Pancreas (tissue), 10 donors: ENCODE data around the gene RTN1. TPM values are rescaled to one million over a fixed set of nuclear protein-coding genes. Genes with fewer than 3 reads are reported as not detected.

ENCODE experiments used
- ATAC-seq, 4 donors: fragments of 200-7000 bp; cut with Tn5 transposase; one replicate each; pipeline versions ENCODE4 v1.8.0 to v1.9.1; 2020; ENCODE audit warnings: mild to moderate bottlenecking in 4 of 4, moderate library complexity in 4 of 4
- DNase-seq, 6 donors: peaks; one replicate each; pipeline ENCODE4 v3.0.0-alpha.2; 2020
- FAIRE-seq: peaks from 2 replicates; lab custom pipeline; 2012; peaks lifted over from hg19 to GRCh38; lab: Jason Lieb, UNC
- H3K27ac ChIP-seq, 4 donors: fragments of 200-600 bp; sonication (generic); 1 replicate in 3 of 4; 2 replicates in 1 of 4; pipeline versions ENCODE4 v1.5.0 to v1.8.0; 2020
- H3K27me3 ChIP-seq, 4 donors: fragments of 200-600 bp; one replicate each; pipeline ENCODE4 v1.8.0; 2021
- H3K36me3 ChIP-seq, 3 donors: fragments of 200-600 bp; sonication (generic) in 1 of 3; one replicate each; pipeline versions ENCODE4 v1.5.0 to v1.8.0; 2020 to 2021
- H3K4me1 ChIP-seq, 3 donors: fragments of 200-600 bp; one replicate each; pipeline ENCODE4 v1.8.0; 2021
- H3K4me3 ChIP-seq, 4 donors: fragments of 200-600 bp; sonication (generic) in 2 of 4; one replicate each; pipeline versions ENCODE4 v1.5.0 to v1.8.0; 2020 to 2021
- H3K9me3 ChIP-seq, 4 donors: fragments of 200-600 bp; one replicate each; pipeline ENCODE4 v1.8.0; 2021
- CTCF ChIP-seq, 4 donors: fragments of 200-600 bp; sonication (generic) in 3 of 4; IDR thresholded peaks; one replicate each; pipeline versions ENCODE4 v1.5.0 to v1.8.0; 2021; ENCODE audit warnings: antibody characterized with exemption in 4 of 4
- WGBS, 2 donors: extraction: QIAGEN DNeasy Blood & Tissue Kit; methylation state at CpG; one replicate each; pipeline ENCODE4 v1.1.7; 2013; 5-methylcytosine and 5-hydroxymethylcytosine counted together
- intact Hi-C, 3 donors: fragments of 100-400 bp; cut with DNase I; formaldehyde crosslinking; loops; one replicate each; pipeline versions ENCODE4 v1.11.1 to v1.14.2; 2022
- polyA plus RNA-seq, 2 donors: library from polyadenylated mRNA; stranded (reverse); fragments of 200-250 nt; gene quantifications; one replicate each; pipeline ENCODE4 v1.2.3, GENCODE V29; 2013
- total RNA-seq, 6 donors: library from RNA; stranded (reverse); fragmentation: NEBNext Ultra II Directional in 4 of 6; extraction: Animal tissue kit (Norgen Biotek cat#: 25700) in 4 of 6; gene quantifications; one replicate each; pipeline versions ENCODE4 v1.2.1 to v1.2.4, GENCODE V29; 2021 to 2023
- donor health status: healthy with polysubstance abuse.
- donor health status: DM: no; HTN: no; CAD: no; lungs with moderate emphysema.
- donor health status: DM: no; HTN: no; CAD: no.
- donor health status: control.
- donor health status: control.
- donor health status: Bipolar disorder and iron deficiency.
- donor health status: DM: yes; HTN: yes; CAD: no.
- donor health status: DM: no; HTN: no; CAD: no.
- donor health status: DM: no; HTN: no; CAD: no.
- donor health status: DM: yes; HTN: yes; CAD: no.

RTN1 gene
- total and polyA plus RNA-seq, 8 donors = 0.97 to 42.0 (median 5.3) TPM

- no peak for FAIRE-seq
- TF ChIP-seq CTCF (IDR thresholded peaks at IDR 0.05) = no peak
- Histone ChIP-seq H3K27me3 (peaks cover 0 to 8% (median 2%) of the 10 kb centered on the region in 4 donors), H3K9me3 (no peaks in the 10 kb centered on the region), H3K4me1 (no peaks in the 10 kb centered on the region), H3K27ac (no peak overlapping the region), H3K4me3 (no peak overlapping the region), H3K36me3 (no peaks in the 10 kb centered on the region)
- WGBS, 2 donors = 52 to 58% methylated on average over 11 of the region's 11 CpGs
- ATAC-seq = no peak
- no peak for DNase-seq
- intact Hi-C loops = no loop called here
These were observed 240.9 kb downstream of the RTN1 start for GRCh38 chr14:59629444-59630287.

GRCh38 chr14:59627011-59627520, 243.5 kb downstream of the RTN1 start:
- TF ChIP-seq CTCF (IDR thresholded peaks at IDR 0.05) = no peak
- no peak for DNase-seq
- WGBS, 2 donors = 42 to 60% methylated on average over 2 of the region's 2 CpGs
- Histone ChIP-seq H3K4me1 (no peaks in the 10 kb centered on the region), H3K27me3 (peaks cover 0 to 8% (median 2%) of the 10 kb centered on the region in 4 donors), H3K27ac (no peak overlapping the region), H3K36me3 (no peaks in the 10 kb centered on the region), H3K4me3 (no peak overlapping the region), H3K9me3 (no peaks in the 10 kb centered on the region)
- ATAC-seq = no peak
- intact Hi-C loops = no loop called here
- FAIRE-seq = no peak

GRCh38 chr14:59622631-59623030, 247.9 kb downstream of the RTN1 start:
- no peaks in the 10 kb centered on the region for H3K4me1 ChIP-seq
- H3K27ac ChIP-seq = no peak overlapping the region
- WGBS, 2 donors = 11 to 12% methylated on average over 2 of the region's 2 CpGs
- no peak overlapping the region for H3K4me3 ChIP-seq
- FAIRE-seq (no peak), DNase-seq (no peak), ATAC-seq (no peak)
- H3K27me3 ChIP-seq = no peaks in the 10 kb centered on the region
- no peaks in the 10 kb centered on the region for H3K9me3 ChIP-seq
- no peaks in the 10 kb centered on the region for H3K36me3 ChIP-seq
- intact Hi-C loops = no loop called here
- TF ChIP-seq CTCF (IDR thresholded peaks at IDR 0.05) = no peak

- FAIRE-seq (no peak), ATAC-seq (no peak), DNase-seq (no peak)
- WGBS, 2 donors = 54 to 59% methylated on average over 2 of the region's 2 CpGs
- no peak for TF ChIP-seq CTCF (IDR thresholded peaks at IDR 0.05)
- H3K9me3 ChIP-seq = no peaks in the 10 kb centered on the region
- H3K27ac ChIP-seq = no peak overlapping the region
- H3K27me3 ChIP-seq = no peaks in the 10 kb centered on the region
- no peaks in the 10 kb centered on the region for H3K4me1 ChIP-seq
- no peak overlapping the region for H3K4me3 ChIP-seq
- H3K36me3 ChIP-seq = no peaks in the 10 kb centered on the region
- intact Hi-C loops = no loop called here
These were observed 251.5 kb downstream of the RTN1 start for GRCh38 chr14:59619061-59619460.

GRCh38 chr14:59601056-59601455, 269.5 kb downstream of the RTN1 start:
- intact Hi-C loops = no loop called here
- TF ChIP-seq CTCF (IDR thresholded peaks at IDR 0.05) = no peak
- FAIRE-seq (no peak), ATAC-seq (no peak), DNase-seq (no peak)
- Histone ChIP-seq H3K9me3 (no peaks in the 10 kb centered on the region), H3K36me3 (no peaks in the 10 kb centered on the region), H3K27me3 (no peaks in the 10 kb centered on the region), H3K27ac (no peak overlapping the region), H3K4me3 (no peak overlapping the region), H3K4me1 (no peaks in the 10 kb centered on the region)
- WGBS, 2 donors = 33 to 37% methylated on average over 3 of the region's 3 CpGs
